ENCODE data around the gene NPY. TPM values are rescaled to one million over a fixed set of nuclear protein-coding genes. Genes with fewer than 3 reads are reported as not detected.
"Not testable (repeated sequence)": the region's sequence is repeated elsewhere in the genome, so short reads cannot be mapped to it uniquely, and the experiment has no call there.

The NPY gene
- total RNA-seq, 1 donor from 2014 or later, result not detected

GRCh38 chr7:24249266-24249665, 34.7 kb upstream of the NPY start:
- no peak overlapping the region for H3K27ac Mint-ChIP-seq
- peaks cover 27% of the 10 kb centered on the region for H3K9me3 Mint-ChIP-seq
- peaks cover 2% of the 10 kb centered on the region for H3K36me3 Mint-ChIP-seq
- TF ChIP-seq CTCF (IDR thresholded peaks at IDR 0.05; ENCODE audit: unreplicated experiment), result no peak
- DNase-seq (ENCODE audit: low spot score in 2 of 2, unreplicated experiment in 2 of 2), result no peak
- peaks cover 3% of the 10 kb centered on the region for H3K27me3 Mint-ChIP-seq (ENCODE audit: low read depth)
- H3K4me1 Mint-ChIP-seq, result no peaks in the 10 kb centered on the region
- no peak overlapping the region for H3K4me3 Mint-ChIP-seq

DNA sequence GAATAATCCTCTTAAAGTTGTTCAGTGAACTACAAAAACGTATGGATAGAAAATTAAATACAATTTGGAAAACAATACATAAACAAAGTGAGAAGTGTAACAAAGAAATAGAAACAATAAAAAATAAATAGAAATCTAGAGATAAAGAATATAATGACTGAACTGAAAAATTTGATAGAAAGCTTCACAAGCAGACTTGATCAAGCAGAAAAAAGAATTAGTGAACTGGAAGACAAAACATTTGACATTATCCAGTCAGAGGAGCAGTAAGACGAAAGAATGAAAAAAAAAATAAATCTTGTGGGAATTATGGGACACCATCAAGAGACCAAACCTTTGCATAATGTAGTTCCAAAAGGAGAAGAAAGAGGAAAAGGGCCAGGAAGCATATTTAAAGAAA, 32.4 kb upstream of the NPY start:
- H3K4me3 Mint-ChIP-seq, result no peak overlapping the region
- peaks cover 27% of the 10 kb centered on the region for H3K9me3 Mint-ChIP-seq
- H3K27ac Mint-ChIP-seq, result no peak overlapping the region
- no peak for TF ChIP-seq CTCF (IDR thresholded peaks at IDR 0.05; ENCODE audit: unreplicated experiment)
- no peak for DNase-seq (ENCODE audit: low spot score in 2 of 2, unreplicated experiment in 2 of 2)
- H3K4me1 Mint-ChIP-seq, result no peaks in the 10 kb centered on the region
- peaks cover 2% of the 10 kb centered on the region for H3K36me3 Mint-ChIP-seq
- peaks cover 3% of the 10 kb centered on the region for H3K27me3 Mint-ChIP-seq (ENCODE audit: low read depth)

DNA sequence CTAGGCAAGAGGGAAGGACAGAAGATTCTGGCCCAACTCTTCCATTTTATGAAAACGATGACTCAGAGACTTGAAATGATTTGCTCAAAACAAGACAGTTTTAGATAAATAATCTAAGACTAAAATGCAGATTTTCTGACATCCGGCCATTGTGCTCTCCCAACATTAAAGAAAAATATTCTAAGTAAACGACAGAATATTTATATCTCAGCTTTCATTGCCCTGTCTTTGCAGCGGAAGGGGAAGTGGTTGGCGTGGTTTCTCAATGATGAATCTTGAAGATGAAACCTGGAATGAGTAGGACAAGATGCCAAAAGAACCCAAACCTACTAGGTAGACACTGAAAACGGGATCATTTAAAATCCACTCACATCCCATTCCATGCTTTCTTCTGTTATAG, 28.9 kb upstream of the NPY start:
- Mint-ChIP-seq H3K9me3 (peaks cover 23% of the 10 kb centered on the region), H3K4me3 (no peak overlapping the region), H3K4me1 (no peaks in the 10 kb centered on the region), H3K36me3 (peaks cover 2% of the 10 kb centered on the region), H3K27ac (no peak overlapping the region), H3K27me3 (ENCODE audit: low read depth) (peaks cover 2% of the 10 kb centered on the region)
- TF ChIP-seq CTCF (IDR thresholded peaks at IDR 0.05; ENCODE audit: unreplicated experiment), result no peak
- DNase-seq (ENCODE audit: low spot score in 2 of 2, unreplicated experiment in 2 of 2), result no peak

- not testable (repeated sequence) for DNase-seq (ENCODE audit: low spot score in 2 of 2, unreplicated experiment in 2 of 2); H3K4me3 Mint-ChIP-seq; H3K4me1 Mint-ChIP-seq; H3K27me3 Mint-ChIP-seq (ENCODE audit: low read depth); H3K9me3 Mint-ChIP-seq; H3K27ac Mint-ChIP-seq; H3K36me3 Mint-ChIP-seq
These were observed 25.7 kb upstream of the NPY start for GRCh38 chr7:24258324-24258723.

DNA sequence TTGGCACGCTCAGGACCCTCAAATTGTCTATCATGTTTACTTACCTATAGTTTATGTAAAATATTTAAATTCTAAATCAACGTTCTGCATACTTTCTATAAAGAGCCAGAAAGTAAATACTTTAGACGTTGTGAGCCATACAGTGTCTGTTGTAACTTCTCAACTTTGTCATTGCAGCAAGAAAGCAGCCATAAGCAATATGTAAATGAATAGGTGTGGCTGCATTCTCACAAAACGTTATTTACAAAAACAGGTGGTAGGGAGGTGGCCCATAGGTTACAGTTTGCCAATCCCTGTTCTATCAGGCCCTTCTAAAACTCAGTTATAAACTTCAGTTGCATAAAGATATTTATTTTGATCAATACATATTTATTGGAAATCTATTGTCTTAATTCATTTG, 12.1 kb upstream of the NPY start:
- Mint-ChIP-seq H3K4me3 (no peak overlapping the region), H3K4me1 (no peaks in the 10 kb centered on the region), H3K27me3 (ENCODE audit: low read depth) (peaks cover 18% of the 10 kb centered on the region), H3K27ac (no peak overlapping the region), H3K36me3 (no peaks in the 10 kb centered on the region), H3K9me3 (peaks cover 14% of the 10 kb centered on the region)
- no peak for DNase-seq (ENCODE audit: low spot score in 2 of 2, unreplicated experiment in 2 of 2)
- no peak for TF ChIP-seq CTCF (IDR thresholded peaks at IDR 0.05; ENCODE audit: unreplicated experiment)

DNA sequence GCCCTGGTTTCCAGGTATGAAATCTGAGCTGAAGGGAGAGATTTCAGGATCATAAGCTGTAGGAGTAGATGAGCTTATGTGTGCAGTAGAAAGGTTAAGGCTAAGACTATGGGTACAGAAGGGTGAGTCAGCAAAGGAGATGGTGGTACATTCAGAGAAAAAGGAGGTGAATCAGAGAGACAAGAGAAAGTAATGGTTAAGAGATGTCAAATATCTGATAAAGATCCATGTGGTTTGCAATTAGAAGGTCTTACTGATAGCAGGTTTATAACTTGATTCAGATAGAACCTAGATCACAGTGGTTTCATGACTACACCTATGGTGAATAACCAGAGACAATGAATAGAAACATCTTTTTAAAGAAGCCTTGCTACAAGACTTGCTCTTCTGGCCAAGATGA, 4.5 kb upstream of the NPY start:
- no peak for TF ChIP-seq CTCF (IDR thresholded peaks at IDR 0.05; ENCODE audit: unreplicated experiment)
- no peak overlapping the region for H3K4me3 Mint-ChIP-seq
- H3K27me3 Mint-ChIP-seq (ENCODE audit: low read depth), result peaks cover 33% of the 10 kb centered on the region
- H3K36me3 Mint-ChIP-seq, result no peaks in the 10 kb centered on the region
- H3K27ac Mint-ChIP-seq, result no peak overlapping the region
- peaks cover 13% of the 10 kb centered on the region for H3K9me3 Mint-ChIP-seq
- H3K4me1 Mint-ChIP-seq, result peaks cover 5% of the 10 kb centered on the region
- no peak for DNase-seq (ENCODE audit: low spot score in 2 of 2, unreplicated experiment in 2 of 2)
